ENCODE data around the gene LSR.

Gene LSR, protein sequence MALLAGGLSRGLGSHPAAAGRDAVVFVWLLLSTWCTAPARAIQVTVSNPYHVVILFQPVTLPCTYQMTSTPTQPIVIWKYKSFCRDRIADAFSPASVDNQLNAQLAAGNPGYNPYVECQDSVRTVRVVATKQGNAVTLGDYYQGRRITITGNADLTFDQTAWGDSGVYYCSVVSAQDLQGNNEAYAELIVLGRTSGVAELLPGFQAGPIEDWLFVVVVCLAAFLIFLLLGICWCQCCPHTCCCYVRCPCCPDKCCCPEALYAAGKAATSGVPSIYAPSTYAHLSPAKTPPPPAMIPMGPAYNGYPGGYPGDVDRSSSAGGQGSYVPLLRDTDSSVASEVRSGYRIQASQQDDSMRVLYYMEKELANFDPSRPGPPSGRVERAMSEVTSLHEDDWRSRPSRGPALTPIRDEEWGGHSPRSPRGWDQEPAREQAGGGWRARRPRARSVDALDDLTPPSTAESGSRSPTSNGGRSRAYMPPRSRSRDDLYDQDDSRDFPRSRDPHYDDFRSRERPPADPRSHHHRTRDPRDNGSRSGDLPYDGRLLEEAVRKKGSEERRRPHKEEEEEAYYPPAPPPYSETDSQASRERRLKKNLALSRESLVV

DNA sequence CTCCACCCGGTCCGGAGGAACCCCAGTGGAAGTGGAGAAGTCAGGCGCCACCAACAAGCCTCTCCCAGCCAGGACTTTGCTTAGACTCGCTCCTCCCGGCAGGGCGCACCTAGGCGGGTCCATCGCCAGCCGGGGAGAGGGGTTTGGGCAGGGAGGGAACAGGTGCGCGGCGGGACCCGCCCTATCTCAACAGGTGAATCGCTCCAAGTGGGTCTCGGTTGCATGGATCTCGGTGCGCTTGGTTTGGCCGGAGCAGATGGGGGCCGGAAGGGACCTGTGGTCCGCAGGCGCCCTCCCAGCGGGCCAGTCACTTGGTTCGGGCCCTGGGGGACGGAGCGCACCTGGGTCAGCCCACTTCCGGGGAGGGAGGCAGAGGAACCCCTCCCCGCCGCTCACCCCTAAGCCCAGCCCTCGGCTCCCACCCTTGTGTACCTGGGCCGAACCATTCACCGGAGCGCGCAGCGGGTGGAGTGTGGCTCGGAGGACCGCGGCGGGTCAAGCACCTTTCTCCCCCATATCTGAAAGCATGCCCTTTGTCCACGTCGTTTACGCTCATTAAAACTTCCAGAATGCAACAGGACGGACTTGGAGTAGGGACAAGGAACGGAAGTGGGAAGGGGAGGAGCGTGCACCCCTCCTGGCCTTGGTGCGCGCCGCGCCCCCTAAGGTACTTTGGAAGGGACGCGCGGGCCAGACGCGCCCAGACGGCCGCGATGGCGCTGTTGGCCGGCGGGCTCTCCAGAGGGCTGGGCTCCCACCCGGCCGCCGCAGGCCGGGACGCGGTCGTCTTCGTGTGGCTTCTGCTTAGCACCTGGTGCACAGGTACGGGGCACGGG lies at the start of gene LSR:
TSS of gene LSR (plus strand) at position 693 of the 836 bp plus-strand sequence. CDS start at position 714, 21 bp downstream.
- DNase-seq = peak; percentile 91

DNA sequence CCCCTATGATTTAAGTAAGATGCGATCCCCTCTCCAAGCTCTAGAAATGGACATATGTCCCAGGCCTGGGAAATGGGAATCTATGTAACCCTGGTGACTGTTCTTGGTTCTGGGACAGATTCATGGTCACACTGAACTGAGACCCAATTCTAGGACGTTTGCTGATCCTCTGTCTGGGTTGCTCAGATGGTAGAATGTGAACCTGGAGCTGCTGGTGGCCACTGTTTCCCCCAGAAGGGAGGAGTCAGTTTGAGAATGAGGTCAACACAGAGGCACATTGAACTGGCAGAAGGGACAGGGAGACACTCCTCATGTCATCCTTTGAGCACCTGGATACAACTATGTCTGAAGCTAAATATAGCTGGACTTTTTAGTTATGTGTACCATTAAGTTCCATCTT lies 49.3 kb upstream of the LSR start:
- no peak for DNase-seq

DNA sequence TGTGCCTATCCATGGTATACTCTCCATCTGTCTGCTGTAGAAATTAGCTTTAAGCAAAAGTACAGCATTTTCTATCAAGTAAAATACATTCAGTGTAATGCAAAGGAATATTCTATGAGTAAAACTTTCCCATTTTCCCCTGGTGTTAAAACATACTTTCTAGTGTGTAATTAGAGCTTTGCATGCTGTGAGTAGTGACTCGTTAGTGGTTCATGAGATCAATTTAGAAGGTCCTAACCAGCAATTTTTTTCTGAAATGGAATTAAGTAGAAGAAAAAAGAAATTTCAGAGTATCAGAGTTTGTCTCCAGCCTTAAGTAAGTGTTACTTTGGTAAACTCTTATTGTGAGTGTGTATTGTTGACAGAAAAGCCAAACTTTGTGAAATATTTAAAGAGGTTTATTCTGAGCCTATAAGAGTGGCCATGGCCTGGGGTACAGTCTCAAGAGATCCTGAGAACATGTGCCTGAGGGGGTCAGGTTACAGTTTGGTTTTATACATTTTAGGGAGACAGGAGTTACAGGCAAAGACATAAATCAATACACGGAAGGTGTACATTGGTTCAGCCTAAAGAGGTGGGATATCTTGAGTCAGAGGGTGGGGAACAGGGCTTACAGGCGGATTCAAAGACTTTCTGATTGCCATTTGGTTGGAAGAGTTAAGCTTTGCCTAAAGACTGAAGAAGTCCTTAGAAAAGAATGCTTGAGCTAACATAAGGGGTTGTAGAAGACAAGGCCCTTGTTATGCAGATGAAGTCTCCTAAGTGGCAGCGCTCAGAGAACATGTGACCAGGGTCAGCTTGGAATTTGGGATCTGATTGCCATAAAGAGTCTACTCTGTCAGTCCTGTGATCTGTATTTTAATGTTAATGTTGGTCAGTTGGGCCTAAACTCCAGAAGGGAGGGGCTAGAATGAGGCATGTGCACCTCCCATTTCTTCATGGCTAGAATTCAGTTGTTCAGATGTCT lies 45.8 kb upstream of the LSR start:
- DNase-seq = no peak

DNA sequence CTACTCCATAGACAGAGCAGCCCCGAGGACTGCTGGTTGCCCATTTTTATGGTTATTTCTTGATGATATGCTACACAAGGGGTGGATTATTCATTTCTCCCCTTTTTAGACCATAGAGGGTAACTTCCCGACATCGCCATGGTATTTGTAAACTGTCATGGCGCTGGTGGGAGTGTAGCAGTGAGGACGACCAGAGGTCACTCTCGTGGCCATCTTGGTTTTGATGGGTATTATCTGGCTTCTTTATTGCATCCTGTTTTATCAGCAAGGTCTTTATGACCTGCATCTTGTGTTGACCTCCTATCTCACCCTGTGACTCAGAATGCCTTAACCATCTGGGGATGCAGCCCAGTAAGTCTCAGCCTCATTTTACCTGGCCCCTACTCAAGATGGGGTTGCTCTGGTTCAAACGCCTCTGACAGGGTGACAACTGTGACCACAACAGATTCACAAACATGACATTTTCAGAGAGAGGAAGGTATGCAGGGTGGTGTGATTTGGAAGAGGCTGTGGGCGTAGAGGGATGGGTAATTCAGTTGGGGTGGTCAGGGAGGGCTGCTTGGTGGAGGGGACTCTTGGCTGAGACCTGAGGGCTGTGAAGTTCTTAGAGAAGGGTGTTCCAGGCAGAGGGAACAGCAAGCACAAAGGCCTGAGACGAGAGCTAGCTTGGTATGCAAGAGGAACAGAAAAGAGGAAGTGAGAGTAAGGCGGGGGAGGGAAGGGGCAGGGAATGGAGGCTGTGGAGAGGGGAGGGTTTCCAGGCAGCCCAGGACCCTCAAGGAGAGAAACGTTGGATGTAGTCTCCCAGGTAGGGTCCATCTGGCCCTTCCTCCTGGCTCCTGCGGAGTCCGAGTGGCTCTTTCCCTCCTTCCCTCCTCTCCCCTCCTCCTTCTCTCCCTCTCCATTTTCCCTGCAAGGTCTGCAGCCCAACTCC lies 43.7 kb upstream of the LSR start:
- no peak for DNase-seq

DNA sequence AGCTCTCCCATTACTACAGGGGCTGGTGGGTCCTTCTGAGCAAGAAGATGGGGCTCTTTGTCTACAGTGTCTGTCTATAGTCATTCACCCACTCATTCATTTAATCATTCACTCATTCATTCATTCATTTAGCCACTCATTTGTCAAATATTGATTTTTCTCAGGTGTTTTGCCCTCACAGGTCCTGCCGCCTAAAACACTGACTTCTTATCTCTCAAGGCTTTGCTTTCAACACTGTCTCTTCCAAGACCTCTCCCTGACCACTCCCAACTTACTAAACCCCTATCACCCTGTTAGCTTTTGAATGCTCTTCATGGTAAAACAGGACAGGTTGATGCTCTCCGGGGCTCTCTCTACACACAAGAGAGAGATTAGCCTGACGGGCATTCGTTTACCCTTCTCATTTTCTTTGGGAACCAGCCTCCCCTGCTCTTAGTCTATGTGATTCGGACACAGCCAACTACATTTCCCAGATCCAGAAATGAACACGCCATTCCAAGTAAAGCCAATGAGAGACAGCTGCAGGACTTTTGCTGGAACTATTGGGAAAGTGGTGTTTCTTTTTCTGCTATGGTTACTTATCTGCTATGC lies 43.0 kb upstream of the LSR start:
- DNase-seq = no peak

DNA sequence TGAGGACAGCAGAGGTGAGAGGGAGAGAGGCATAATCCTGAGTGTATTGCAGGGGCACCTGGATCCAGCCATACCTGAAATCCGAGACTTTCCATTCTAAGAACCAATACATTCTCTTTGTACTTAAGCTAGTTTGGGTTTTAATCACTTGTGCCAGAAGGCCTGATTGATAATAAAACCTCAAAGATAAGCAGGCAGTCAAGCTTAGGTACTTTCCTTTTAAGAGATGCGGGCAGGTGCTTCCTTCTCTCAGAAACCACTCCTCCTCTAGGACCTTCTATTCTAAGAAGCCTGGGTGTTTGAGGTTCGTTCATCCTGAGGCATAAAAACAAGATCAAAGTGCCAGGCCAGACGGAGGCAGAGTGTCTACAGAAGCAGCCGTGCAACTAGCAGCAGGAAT lies 42.4 kb upstream of the LSR start:
- DNase-seq = no peak

DNA sequence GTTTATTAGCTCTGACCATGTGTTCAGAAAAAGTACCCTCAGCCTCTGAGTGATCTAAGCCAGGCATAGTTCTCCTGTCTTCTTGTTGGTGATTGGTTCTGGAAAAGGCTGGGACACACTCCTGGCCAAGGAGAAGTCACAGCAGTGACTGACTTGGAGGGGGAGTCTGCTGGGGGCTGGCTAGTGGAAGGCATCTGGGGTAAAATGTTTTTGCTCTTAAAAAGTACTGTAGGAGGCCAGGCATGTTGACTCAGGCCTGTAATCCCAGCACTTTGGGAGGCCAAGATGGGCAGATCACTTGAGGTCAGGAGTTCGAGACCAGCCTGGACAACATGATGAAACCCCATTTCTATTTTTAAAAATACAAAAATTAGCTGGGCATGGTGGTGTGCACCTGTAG lies 41.9 kb upstream of the LSR start:
- DNase-seq = no peak

DNA sequence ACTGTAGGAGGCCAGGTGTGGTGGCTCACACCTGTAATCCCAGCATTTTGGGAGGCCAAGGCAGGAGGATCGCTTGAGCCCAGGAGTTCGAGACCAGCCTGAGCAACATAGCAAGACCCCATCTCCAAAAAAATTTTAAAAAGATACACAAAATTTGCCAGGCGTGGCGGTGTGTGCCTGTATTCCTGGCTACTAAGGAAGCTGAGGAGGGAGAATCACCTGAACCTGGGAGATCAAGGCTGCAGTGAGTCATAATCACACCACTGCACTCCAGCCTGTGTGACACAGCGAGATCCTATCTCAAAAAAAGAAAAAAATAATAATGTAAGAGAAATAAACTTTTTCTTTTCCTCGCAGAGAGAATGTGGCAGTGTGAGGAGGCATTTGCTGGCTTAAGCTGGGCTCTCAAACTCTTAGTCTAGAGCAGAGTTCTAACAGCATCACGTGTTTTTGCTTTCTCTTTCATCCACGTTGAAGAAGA lies 41.4 kb upstream of the LSR start:
- no peak for DNase-seq

DNA sequence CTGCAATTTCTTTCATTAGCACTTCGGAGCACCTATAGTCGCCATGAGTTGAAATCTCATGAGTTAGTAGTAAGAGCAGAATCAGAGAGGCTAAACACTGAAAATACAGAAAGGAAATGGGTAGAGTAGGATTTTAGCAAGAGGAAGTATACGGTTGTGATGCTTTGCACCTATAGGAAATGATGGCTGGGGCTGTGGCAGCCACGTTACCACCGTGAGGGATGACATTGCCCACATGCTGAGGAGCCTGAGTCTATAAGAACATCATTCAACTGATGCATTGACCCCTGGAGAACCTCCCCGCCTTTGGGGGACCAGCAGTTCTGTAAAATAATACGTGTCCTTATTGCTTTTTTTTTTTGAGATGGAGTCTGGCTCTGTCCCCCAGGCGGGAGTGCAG lies 40.7 kb upstream of the LSR start:
- no peak for DNase-seq

DNA sequence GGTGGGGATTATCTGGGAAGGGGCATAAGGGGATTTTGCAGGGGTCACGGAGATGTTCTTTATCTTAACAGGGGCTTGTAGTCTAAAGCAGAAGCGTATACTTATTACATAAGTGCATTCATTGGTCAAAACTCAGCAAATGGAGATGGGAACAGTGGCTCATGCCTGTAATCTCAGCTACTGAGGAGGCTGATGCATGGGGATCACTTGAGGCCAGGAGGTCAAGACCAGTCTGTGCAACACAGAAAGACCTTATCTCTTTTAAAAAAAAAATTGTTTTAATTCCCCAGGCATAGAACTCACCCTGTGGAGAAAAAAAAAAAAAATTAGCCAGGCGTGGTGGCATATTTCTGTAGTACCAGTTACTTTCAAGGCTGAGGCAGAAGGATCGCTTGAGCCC lies 39.2 kb upstream of the LSR start:
- no peak for DNase-seq

DNA sequence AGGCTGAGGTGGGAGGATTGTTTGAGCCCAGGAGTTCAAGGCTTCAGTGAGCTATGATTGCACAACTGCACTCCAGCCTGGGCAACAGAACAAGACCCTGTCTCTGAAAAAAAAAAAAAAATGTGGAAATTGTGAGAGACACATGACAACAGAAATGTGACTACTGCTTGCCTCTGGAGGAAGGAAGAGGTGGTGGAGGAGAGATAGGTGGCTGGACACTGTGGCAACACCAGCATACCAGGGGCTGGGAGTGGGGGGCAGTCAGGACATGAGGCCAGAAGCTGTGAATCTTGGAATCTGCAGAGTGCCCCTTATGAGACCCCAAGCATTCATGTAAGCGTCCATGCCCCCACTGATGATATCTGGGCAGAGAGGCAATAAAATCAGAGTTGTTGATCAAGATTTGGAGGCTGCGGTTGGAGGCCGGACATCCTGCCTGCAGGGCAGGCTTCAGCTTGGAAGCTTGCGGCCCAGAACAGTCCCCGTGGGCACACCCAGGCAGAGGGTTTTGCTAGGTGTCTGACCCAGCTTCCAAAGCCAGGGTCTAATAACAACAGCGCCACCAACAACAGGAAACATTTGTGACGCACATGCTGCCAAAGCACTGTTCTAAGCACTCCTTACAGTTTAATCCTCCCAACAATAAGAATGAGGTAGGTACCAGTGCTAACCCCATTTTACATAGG lies 37.1 kb upstream of the LSR start:
- DNase-seq = no peak

DNA sequence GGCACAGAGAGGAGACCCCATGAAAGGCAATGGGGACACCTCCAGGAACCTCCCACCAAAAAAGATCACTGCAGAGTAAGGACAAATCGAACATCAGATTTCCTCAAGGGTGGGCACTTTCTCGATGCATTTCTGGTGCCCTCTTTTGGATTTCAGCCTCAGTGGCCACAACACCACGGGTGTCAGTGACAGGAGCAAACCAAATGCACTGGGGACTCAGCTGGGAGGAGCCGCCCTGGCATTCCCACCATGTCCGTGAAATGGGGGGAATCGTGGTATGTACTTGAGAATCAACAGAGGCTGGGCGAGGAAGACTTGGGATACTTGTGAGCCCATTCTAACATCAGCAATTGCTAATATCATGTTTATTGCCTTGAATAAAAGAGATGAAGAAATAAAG lies 36.6 kb upstream of the LSR start:
- DNase-seq = no peak

DNA sequence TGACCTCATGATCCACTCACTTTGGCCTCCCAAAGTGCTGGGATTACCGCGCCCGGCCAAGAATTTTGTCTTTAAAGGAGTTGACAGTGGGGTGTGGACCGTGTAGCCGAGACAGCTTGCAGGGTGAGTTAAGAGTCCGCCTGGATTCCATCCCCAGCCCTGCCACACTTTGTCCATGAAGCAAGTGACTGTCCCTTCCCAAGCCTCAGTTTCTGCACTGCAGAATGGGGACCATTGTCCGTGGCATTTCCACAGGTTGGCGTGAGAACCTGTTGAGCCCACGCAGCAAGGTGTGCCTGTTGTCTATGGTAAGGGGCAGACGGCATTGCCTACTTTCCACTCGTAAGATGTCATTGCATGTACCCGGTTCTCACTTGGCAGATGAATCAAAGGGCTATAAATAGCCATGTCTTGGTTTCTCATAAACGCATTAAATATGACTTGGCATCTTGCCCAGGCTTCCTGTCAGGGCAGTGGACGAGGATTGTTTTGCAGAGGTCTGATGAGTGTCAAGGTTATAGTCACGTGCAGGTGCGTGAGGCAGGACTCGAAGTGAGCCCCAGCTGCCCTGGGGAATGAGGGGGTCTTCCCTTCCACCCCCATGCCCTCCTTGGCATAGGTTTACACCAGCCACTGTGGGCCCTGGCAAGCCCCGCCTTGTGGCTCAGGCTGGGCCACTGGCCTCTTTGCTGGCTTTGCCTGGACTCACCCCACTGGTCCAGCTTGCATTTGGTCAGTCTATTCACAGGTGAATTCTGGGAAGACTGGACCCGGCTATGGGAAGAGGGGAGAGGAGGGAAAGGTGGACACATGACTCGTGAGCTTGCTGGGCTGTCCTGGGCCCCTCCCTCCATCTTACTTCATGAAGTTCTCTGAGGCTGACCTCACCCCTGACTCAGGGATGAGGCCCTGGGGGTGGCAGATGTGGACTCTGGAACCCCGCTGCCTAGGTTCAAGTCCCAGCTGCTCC lies 34.9 kb upstream of the LSR start:
- peak; percentile 83 for DNase-seq

DNA sequence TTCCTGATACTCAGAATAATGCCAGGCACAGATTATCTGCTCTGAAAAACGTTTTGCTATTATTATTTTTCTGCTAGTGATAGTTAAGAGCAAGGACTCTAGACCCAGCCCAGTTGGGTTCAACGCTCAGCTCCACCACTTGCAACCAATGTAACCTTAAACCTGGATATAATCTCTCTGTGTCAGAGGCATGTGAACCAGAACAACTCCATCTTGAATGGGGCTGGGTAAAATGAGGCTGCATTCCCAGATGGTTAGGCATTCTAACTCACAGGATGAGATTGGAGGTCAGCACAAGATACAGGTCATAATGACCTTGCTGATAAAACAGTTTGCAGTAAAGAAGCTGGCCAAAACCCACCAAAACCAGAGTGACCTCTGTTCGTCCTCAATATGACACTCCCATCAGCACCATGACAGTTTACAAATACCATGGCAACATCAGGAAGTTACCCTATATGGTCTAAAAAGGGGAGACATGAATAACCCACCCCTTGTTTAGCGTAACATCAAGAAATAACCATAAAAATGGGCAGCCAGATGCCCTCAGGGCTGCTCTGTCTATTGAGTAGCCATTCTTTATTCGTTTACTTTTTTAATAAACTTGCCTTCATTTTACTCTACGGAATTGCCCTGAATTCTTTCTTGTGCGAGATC lies 33.9 kb upstream of the LSR start:
- no peak for DNase-seq

DNA sequence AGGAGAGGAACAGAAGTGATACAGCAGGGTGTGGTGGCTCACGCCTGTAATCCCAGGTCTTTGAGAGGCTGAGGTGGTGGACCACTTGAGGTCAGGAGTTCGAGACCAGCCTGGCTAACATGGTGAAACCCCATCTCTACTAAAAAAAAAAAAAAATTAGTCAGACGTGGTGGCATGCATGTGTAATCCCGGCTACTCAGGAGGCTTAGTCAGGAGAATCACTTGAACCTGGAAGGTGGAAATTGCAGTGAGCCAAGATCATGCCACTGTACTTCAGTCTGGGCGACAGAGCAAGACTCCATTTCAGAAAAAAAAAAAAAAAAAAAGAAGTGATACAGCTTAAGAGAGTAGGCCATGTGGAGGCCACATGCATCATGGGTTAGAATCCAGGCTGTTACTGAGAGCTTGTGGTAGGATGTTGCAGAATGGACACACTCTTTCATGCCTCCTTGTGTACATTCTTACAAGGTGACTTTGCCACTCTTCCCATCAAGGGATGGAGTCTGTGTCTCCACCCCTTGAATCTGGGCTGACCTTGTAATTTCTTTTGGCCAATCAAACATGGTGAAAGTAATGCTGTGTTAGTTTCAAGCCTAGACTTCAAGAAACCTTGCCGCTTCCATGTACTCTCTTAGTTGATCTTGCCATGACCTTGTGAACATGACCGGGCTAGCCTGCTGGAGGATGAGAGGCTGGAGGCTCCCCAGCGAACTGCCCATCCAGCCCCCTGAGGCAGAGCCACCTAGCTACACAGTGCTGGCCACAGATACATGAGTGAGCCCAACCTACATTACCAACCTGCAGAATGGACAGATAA lies 32.6 kb upstream of the LSR start:
- DNase-seq = no peak

DNA sequence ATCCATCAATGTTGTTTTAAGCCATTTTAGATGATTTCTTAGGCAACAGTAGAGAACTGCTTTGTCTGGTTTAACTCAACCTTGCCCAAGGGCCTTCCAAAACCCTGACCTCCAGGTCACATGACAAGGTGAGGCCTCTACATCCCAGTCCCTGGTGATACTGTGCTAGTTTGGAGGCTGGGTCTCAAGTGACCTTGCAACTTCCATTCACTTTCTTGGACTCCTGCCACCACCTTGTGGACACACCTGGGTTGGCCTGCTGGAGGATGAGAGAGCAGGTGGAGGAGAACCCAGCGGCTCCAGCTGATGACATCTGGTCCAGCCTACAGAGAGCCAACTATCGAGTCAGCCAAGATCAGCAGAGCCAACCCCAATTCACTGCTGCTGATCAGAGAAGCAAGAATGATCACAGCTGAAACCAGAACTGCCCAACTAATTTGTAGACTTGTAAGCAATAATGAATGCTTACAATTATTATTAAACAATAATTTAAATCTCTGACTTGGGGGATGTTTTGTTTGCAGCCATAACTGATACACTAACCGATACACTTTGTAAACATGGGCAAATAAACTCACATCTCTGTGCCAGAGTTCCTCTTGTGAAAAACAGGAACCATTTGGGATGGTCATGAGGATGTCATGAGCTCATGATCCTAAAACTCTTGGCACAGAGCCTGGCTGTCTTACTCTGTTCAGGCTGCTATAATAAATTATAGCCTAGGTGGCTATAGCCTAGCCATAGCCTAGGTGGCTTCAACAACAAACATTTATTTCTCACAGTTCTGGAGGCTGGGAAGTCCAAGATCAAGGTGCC lies 31.8 kb upstream of the LSR start:
- DNase-seq = no peak

DNA sequence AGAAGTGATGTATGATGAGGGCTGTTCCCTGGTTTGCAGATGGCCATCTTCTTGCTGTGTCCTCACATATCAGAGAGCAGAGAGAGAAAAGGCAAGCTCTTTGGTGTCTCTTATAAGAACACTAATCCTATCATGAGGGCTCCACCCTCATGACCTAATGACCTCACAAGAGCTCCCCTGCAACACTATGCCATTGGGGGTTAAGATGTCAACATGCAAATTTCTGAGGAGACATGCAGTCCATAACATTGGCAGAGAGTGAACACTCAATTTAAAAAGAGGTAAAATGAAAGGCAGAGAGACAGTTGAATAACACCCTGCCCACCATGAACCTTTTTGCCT lies 31.2 kb upstream of the LSR start:
- DNase-seq = no peak

All from NCI-H2029 treated with DMSO at 0.1 percent for 48 hours (cell line).